ENCODE measurements around the gene FHOD3.

The FHOD3 gene

DNA sequence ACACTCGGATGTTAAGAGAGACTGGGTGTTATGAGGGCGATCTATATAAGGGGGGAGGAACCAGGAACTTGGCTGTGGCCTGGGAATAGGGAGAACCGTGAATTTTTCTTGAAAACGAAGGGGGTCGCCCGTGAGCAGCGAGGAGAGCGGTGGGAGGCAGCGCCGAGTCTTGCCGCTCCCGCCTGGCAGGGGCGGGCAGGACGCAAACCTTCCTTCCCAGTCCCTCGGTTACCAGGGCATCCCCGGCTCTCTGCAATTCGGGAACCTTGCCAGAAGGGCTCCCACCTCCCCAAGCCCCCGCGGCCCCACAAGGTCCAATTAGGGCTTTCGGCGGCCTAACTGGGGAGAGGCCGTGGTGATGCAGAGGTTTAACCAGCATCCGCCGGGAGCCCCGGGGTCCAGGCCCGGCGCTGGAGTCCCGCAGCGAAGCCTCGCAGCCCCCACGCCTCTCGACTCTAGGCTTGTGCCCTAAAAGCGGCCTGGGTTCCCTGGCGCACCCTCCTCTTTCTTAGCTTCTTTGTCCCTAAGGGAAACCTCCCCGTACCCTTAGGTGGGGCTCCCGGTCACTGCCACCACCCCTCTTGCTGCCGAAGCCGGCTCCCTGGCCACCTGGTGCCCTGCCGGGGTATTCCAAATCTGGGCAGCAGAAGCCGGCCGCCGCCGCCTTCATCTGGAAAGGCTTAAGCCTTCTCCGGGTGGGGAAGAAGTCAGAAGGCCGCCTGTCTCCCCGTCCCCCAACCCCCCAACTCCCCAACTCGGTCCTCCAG is 680 bp upstream of the FHOD3 start:
- DNase-seq (ENCODE audit: low read depth): no peak

- DNase-seq (ENCODE audit: low read depth): no peak
These were observed 721 bp downstream of the FHOD3 start for GRCh38 chr18:36298126-36298741.

- DNase-seq (ENCODE audit: low read depth): no peak
These were observed 1.5 kb downstream of the FHOD3 start for GRCh38 chr18:36299015-36299414.

GRCh38 chr18:36300211-36300610 is 2.7 kb downstream of the FHOD3 start:
- no peak for DNase-seq (ENCODE audit: low read depth)

DNA sequence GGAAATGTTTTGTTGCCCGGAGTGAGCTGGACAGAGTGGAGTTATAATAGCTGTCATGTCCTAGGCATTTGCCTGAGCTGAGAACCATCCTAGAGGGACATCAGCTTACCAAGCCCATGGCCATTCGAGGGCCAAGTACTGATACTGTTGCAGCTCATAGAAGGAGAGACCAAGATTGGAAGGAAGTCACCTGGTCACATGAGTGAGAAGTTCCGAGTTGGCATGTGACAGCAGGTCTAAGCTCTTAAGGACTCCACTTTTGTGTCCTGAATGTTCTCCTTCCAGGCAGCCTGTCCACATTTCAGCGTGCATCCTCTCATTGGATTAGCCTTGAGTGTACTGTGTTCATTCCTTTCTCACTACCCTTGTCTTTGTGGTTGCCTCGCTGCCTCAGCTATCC is 4.4 kb downstream of the FHOD3 start:
- no peak for DNase-seq (ENCODE audit: low read depth)

- DNase-seq (ENCODE audit: low read depth): no peak
These were observed 5.2 kb downstream of the FHOD3 start for GRCh38 chr18:36302676-36303075.

DNA sequence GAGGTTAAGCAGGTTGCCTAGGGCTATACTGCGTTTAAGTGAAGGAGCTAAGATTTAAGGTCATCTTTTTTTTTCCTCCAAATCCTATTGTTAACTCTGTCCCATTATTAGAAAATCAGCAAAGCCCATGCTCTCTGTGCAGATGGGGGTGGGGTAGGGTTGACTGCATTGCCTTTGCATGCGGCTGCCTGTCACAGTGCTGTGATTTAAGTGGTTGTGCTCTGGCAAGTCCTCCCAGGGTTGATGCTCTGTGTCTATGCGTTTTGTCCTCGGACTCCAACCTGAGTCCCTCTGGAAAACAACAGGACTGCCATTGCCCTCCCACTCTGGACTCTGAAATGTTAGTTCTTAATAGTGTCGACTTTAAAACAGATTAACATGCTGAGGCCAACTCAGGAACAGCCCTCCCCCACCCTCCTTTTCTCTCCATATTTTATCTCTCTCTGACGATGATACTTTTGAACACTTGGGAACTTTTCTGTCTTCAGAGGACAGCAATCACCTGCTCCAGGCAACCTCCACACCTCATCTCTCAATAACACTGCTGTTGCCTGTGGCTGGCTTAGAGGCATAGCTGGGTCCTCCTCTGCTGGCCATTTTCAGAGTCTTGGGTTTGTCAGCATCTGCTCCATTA is 5.8 kb downstream of the FHOD3 start:
- no peak for DNase-seq (ENCODE audit: low read depth)

- DNase-seq (ENCODE audit: low read depth): no peak
These were observed 7.2 kb downstream of the FHOD3 start for GRCh38 chr18:36304723-36305122.

DNA sequence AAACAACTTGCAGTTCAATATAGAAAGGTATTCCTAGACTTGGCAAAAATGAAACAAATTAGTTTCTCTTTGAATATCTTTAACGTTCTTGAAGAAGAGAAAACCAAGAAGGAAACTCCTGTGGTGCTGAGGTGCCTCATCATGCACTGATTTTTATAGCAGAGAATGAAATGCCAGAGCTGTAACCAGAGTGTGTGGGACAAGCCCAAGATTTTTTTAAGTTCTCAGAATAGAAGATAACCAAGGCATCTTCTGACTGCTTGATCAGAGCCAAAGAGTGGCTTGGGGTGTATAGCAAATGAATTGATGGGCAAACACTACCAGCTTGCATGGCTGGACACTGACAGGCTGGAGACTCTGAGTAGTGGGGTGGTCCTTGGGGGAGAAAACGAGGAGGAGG is 7.9 kb downstream of the FHOD3 start:
- DNase-seq (ENCODE audit: low read depth): no peak

DNA sequence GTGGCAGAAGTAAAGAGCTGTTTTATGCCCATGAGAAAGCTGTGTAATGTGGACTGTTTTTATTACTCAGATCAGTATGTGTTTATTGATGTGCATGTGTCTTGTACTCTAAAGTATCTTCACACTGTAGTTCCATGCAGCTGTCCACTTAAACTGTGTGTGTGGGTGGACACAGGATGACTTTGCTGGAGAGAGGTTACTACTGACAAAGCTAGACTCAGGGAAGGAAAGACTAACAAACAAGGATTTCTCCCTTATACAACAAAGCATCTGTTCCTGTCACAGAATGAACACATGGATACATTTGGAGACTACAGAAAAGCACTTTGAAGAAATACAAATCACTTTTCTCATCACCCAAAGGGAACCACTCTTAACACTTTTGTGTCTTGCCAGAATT is 10.0 kb downstream of the FHOD3 start:
- no peak for DNase-seq (ENCODE audit: low read depth)

DNA sequence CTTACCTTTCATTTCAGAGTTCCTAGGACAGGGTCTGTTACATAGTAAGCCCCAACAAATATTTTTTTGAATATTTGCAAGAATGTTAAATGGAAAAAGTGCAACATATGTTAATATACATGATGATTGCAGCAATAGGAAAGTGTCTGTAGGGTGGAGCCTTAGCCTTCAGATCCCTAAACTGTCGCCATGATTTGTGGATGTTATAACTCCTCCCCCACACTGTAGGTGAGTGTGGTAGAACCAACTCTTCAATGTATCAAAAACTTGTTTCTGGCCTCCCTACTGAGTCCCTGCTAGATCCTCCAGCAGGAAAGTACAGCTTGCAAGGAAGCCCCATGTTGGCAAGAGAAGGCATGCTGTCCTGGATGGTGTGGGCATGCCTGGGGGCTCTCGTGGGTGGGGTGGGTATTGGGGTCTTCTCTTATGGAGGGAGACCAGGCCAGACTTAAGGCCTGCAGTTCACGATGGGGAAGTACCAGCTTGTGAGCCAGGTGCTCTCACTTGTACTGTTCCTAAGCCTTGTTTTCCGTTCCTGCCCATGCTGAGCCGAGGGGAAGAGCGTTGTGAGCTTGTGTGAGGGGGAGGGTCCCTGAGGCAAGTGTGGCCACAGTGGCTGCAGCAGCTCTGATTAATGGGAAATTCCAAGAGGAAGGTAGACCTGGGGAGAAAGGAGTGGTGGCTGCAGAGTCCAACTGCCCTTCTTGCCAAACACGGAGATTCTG is 11.4 kb downstream of the FHOD3 start:
- no peak for DNase-seq (ENCODE audit: low read depth)

GRCh38 chr18:36309436-36310391 is 12.2 kb downstream of the FHOD3 start:
- DNase-seq (ENCODE audit: low read depth): no peak

DNA sequence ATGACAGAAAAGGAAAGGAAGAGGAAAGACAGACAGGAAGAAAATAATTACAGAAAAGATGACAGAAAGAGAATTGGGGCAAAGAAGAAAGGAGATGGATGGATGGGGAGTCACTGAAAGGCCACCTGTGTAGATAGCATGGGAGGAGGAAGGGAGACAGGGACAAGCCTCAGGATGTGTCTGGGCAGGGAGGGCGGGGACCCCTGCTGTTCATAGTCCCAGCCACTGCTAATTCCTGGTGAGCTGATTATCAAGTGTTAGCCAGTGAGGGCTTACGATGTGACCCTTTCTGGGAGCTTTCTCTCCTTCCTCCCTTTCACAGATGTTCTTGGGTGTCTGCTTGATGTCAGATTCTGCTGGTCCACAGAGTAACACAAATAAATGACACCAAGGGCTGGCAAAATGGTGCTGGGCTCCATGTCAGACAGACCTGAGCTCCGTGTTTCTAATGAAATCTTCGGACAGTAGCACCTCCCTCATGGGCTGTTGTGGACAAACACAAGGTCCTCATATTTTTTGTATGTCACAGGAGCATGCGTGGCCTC is 13.6 kb downstream of the FHOD3 start:
- DNase-seq (ENCODE audit: low read depth): no peak

DNA sequence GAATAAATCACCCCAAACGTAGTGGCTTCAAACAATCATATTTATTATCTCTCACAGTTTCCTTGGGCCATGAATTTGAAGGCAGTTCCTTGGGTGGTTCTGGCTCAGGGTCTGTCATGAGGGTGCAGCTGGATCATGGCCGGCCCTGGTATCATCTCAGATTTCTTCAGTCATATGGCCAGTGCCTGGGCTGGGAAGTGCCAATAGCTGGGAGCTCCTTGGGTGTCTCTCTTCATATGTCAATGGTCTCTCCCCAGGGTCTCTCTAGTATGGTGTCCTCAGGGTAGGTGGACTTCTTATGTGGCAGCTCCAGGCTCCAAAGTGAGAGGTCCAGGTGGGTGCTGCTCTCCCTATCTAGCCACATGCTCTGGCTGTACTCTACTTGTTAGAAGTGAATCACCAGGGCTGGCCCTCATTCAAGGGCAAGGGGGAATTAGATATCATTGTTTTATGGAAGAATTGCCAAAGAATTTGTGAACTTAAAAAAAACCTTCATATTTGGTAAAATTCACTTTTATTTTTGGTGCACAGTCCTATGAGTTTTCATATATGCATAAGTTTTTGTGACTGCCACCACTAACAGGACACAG is 15.4 kb downstream of the FHOD3 start:
- DNase-seq (ENCODE audit: low read depth): no peak

- DNase-seq (ENCODE audit: low read depth): no peak
These were observed 16.6 kb downstream of the FHOD3 start for GRCh38 chr18:36314098-36314497.

DNA sequence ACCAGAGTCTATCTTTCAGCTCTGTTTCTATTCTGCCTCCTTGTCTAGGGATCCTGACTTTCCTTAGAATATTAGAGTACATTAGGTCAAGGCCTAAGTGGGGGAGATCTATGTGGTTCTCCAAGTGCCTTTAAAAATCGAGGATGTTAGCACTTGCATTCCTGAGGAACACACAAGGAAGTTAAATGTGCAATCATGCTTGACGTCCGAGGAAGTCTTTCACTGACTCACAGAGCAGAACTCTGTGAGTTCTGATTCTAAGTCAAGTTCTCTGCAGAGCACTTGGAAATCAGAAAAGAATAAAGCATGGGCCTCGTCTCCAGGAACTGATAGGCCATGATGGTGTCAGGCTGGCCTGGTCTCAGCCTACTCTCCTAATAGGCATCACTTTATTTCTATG is 17.2 kb downstream of the FHOD3 start:
- no peak for DNase-seq (ENCODE audit: low read depth)

DNA sequence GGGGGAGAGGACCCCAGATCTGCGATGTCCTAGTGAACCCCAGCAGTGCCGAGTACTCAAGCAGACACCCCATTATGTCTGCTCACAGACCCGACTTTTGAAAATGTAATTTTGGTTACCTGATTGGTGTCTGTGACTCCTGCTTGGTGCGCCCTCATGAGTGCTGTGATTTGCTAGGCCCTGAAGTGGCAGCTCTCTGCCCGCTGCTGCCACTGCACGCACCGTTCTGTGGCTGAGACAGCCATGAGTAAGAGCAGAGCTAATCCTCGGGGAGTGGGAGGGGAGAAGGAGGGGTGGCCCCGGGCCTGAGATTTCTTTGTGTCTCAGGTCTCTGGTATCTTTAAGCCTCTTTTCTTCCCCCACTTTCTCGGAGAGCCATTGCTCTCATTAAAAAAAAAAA is 18.2 kb downstream of the FHOD3 start:
- no peak for DNase-seq (ENCODE audit: low read depth)

DNA sequence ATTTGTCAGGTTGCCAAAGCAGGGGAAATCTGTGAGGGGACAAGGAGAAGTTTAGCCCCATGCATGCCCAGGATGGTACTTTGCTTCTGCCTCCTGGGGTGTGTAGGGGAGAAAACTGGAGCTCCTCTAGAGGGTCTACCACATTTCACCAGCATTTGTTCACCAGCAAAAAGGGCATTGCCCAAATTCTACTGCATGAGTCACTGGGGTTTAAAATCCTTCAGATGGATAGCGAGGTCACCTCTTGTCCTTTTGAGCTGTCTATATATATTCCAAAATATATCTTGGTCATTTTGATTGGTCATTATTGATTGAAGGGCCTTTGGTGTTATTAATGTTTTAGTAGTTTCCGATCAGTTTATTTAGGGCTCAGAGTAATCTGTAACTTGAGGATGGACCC is 18.7 kb downstream of the FHOD3 start:
- no peak for DNase-seq (ENCODE audit: low read depth)

DNA sequence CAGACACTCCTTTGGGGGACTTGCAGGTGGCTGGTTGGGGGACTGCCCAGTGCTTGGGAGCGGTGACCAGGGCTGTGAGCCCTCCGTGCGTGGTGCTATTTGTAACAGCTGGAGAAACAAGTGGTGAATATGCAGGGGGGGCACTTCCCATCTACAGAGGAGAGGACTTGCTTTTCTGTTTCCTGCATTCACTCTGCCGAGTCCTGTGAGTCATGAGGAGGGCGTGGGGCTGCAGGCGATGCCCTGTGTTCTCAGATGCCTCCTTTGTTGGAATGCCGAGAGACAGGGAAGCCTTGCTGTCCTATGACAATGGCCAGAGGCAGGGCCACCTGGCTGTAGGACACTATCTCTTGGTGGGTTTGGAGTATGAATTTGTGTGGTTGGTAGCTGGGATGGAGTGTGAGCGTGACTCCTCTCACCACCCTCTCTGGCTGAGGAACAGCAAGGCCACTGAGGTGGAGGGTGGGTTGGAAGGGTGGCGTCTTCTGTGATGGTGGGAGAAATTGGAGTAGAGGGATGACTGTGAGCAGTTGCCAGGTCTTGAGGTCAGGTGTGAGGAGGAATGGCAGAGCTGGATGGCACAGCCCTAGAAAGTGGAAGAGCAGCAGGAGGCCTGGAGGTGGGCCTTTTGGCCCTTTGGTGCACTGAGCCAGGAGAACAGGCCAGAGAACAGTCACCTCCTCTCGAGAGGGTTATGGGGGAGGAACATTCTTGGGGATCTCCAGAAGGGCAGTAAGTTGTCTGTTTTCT is 24.3 kb downstream of the FHOD3 start:
- no peak for DNase-seq (ENCODE audit: low read depth)

DNA sequence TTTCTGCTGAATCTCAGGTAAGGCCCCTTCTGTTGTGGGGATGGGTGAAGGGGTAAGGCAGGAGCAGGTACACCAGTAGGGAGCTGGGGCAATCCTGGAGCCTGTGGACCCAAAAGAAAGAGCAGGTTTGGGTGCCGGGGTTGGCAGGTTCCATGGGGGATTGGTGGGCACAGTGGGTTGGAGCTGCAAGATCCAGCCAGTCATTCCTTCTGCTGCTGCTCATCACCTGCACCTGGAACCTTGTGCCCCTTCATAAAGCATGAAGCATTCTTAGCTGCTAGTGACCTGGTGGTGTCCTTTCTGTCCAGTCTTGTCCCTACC is 24.9 kb downstream of the FHOD3 start:
- no peak for DNase-seq (ENCODE audit: low read depth)

All from activated T-helper 9 cell treated with anti-CD3 and anti-CD28 coated beads, Interleukin-2, amount 50 U/mL, for 16 hours (primary cell).